Measurements from ENCODE around the gene MMAB.

- no peak for TF ChIP-seq CTCF (conservative IDR thresholded peaks at IDR 0.05 in 1 of 2, IDR thresholded peaks at IDR 0.05 in 1 of 2; ENCODE audit: low read depth in 1 of 2, low read length in 2 of 2)
- TF ChIP-seq EZH2 (IDR thresholded peaks at IDR 0.05; ENCODE audit: low read length, missing control alignments) = no peak
Measured at GRCh38 chr12:109580272-109580671, 7.0 kb upstream of the MMAB start.

All from fibroblast of lung (primary cell).